ENCODE data around the gene GMCL2.

- TF ChIP-seq POLR2AphosphoS5 (IDR thresholded peaks at IDR 0.05) (no peak), EP300 (IDR thresholded peaks at IDR 0.05) (no peak)
Observed at GRCh38 chr5:178196986-178197385, 9.8 kb upstream of the GMCL2 start.

All from sigmoid colon (tissue), 4 donors.